Measurements from ENCODE around the gene SLC39A13. TPM values are rescaled to one million over a fixed set of nuclear protein-coding genes. Genes with fewer than 3 reads are reported as not detected.

SLC39A13 gene
- total and polyA plus RNA-seq, 2 of the 4 experiments (the other 2 are of a cell fraction) = 32.4 to 144 TPM

- Histone ChIP-seq H3K9ac (ENCODE audit: low read depth, low read length) (no peak overlapping the region), H3K9me3 (ENCODE audit: control insufficient read depth, insufficient read depth, low read length) (no peaks in the 10 kb centered on the region), H3K79me1 (ENCODE audit: low read depth in 1 of 2, low read length in 2 of 2) (peaks cover 0 to 2% of the 10 kb centered on the region in 2 experiments; a peak in 1 of 4 replicates), H2AK9ac (replicated peaks; ENCODE audit: low read depth, low read length, poor library complexity) (no peak overlapping the region), H3K27ac (ENCODE audit: insufficient read depth, low read length) (no peak overlapping the region), H3K56ac (ENCODE audit: extremely low read depth, insufficient read depth, low read length) (no peak overlapping the region), H4K5ac (ENCODE audit: low read depth, low read length) (no peak overlapping the region), H2AFZ (replicated peaks; ENCODE audit: low read length, poor library complexity) (no peak overlapping the region), H3K36me3 (ENCODE audit: control insufficient read depth, insufficient read depth, low read length) (no peaks in the 10 kb centered on the region), H4K8ac (ENCODE audit: low read depth in 2 of 2, low read length in 2 of 2) (no peak overlapping the region), H2AK5ac (ENCODE audit: low read depth, low read length) (no peak overlapping the region), H2BK120ac (ENCODE audit: low read depth, low read length) (no peak overlapping the region), H2BK20ac (ENCODE audit: low read depth, low read length) (no peak overlapping the region), H3K4me3 (ENCODE audit: insufficient read depth, low read depth, low read length) (no peak overlapping the region), H3K18ac (ENCODE audit: low read depth, low read length) (no peak overlapping the region), H4K20me1 (ENCODE audit: insufficient read depth, low read length) (no peaks in the 10 kb centered on the region), H3K4me1 (ENCODE audit: control insufficient read depth, insufficient read depth, low read length) (no peaks in the 10 kb centered on the region), H4K91ac (ENCODE audit: insufficient read depth, low read depth, low read length) (no peak overlapping the region), H3K4ac (ENCODE audit: low read depth, low read length) (no peak overlapping the region), H3K14ac (replicated peaks; ENCODE audit: low read depth, low read length) (no peak overlapping the region), H3K4me2 (ENCODE audit: low read depth, low read length) (no peak overlapping the region), H2BK5ac (ENCODE audit: low read depth, low read length, poor library complexity, severe bottlenecking) (no peak overlapping the region), H3K9me1 (ENCODE audit: insufficient read depth, low read length) (peaks cover 20% of the 10 kb centered on the region), H3K27me3 (ENCODE audit: control insufficient read depth, insufficient read depth, low read length) (peaks cover 9% of the 10 kb centered on the region), H3K23ac (ENCODE audit: low read depth, low read length) (no peak overlapping the region), H2BK15ac (ENCODE audit: low read depth, low read length) (no peak overlapping the region)
- ChIA-PET POLR2A (ENCODE audit: unreplicated experiment) (no interaction called here), CTCF (no interaction called here)
- dilution Hi-C loops (cut with HindIII; ENCODE audit: low sequenced_read_pairs, unreplicated experiment) (no loop called here), in situ Hi-C loops (cut with MboI; ENCODE audit: low sequenced_read_pairs) (loop anchor here (25.0 kb wide), 1 partner anchor 473 kb away; no protein-coding TSS in a partner anchor), intact Hi-C loops (cut with micrococcal nuclease) (no loop called here)
- no TSS peak for BruUV-seq (replicated peaks)
- TF ChIP-seq RAD21 (IDR thresholded peaks at IDR 0.05; ENCODE audit: low read length) (no peak), SMC3 (IDR thresholded peaks at IDR 0.05; ENCODE audit: low read depth, low read length) (no peak), RFX5 (IDR thresholded peaks at IDR 0.05; ENCODE audit: low read depth, low read length) (no peak), MXI1 (IDR thresholded peaks at IDR 0.05; ENCODE audit: borderline replicate concordance, low read depth, low read length) (no peak), FOS (IDR thresholded peaks at IDR 0.05; ENCODE audit: low read depth, low read length) (no peak), CHD1 (IDR thresholded peaks at IDR 0.05; ENCODE audit: low read depth, low read length) (no peak), USF2 (IDR thresholded peaks at IDR 0.05; ENCODE audit: low read depth, low read length) (no peak)
- no peak for DNase-seq
- no peak for ATAC-seq (ENCODE audit: low read depth)
- WGBS, 2 experiments (ENCODE audit: extremely low coverage in 2 of 2, insufficient read length in 1 of 2) = 80% methylated on average over 6 of the region's 15 CpGs; no CpG with 5 or more reads in 1 of the 2 experiments
These were observed 48.0 kb upstream of the SLC39A13 start for GRCh38 chr11:47360341-47360740.

All from IMR-90 (cell line).